Measurements from ENCODE around the gene POU3F1.
A peak's percentile ranks its signal among the peaks of the same experiment; 100 is the strongest.

Gene POU3F1

GRCh38 chr1:38046333-38046883 lies at the start of gene POU3F1:
TSS of gene POU3F1 (minus strand) at chr1:38046793. CDS start at chr1:38046743, 50 bp downstream.
- no peak for TF ChIP-seq CTCF (conservative IDR thresholded peaks at IDR 0.05)
- no peak for TF ChIP-seq ZFX (IDR thresholded peaks at IDR 0.05)
- H3K27ac ChIP-seq, result peak within 1 kb of the TSS; percentile 6; the same call in 1 of the 2 replicates

- H3K27ac ChIP-seq, result no peak overlapping the region
- no peak for TF ChIP-seq ZFX (IDR thresholded peaks at IDR 0.05)
- TF ChIP-seq CTCF (conservative IDR thresholded peaks at IDR 0.05), result no peak
Observed at GRCh38 chr1:38095454-38095931, 48.9 kb upstream of the POU3F1 start.

- TF ChIP-seq ZFX (IDR thresholded peaks at IDR 0.05) (no peak), CTCF (conservative IDR thresholded peaks at IDR 0.05) (no peak)
- no peak overlapping the region for H3K27ac ChIP-seq
Observed at GRCh38 chr1:38094711-38095290, 48.2 kb upstream of the POU3F1 start.

- no peak overlapping the region for H3K27ac ChIP-seq
- TF ChIP-seq CTCF (conservative IDR thresholded peaks at IDR 0.05) (no peak), ZFX (IDR thresholded peaks at IDR 0.05) (no peak)
Observed at GRCh38 chr1:38093569-38094520, 47.3 kb upstream of the POU3F1 start.

- H3K27ac ChIP-seq, result no peak overlapping the region
- no peak for TF ChIP-seq CTCF (conservative IDR thresholded peaks at IDR 0.05)
- no peak for TF ChIP-seq ZFX (IDR thresholded peaks at IDR 0.05)
Observed at GRCh38 chr1:38092256-38092655, 45.7 kb upstream of the POU3F1 start.

GRCh38 chr1:38090796-38091195 lies 44.2 kb upstream of the POU3F1 start:
- no peak for TF ChIP-seq CTCF (conservative IDR thresholded peaks at IDR 0.05)
- no peak for TF ChIP-seq ZFX (IDR thresholded peaks at IDR 0.05)
- H3K27ac ChIP-seq, result no peak overlapping the region

Data from C4-2B (cell line).